ENCODE results near the gene TMEM184B. TPM values are rescaled to one million over a fixed set of nuclear protein-coding genes. Genes with fewer than 3 reads are reported as not detected.
A peak's percentile ranks its signal among the peaks of the same experiment; 100 is the strongest.

The TMEM184B gene
- total RNA-seq, 4 donors from 2014 or later = 18.7 to 88.4 (median 41.1) TPM

DNA sequence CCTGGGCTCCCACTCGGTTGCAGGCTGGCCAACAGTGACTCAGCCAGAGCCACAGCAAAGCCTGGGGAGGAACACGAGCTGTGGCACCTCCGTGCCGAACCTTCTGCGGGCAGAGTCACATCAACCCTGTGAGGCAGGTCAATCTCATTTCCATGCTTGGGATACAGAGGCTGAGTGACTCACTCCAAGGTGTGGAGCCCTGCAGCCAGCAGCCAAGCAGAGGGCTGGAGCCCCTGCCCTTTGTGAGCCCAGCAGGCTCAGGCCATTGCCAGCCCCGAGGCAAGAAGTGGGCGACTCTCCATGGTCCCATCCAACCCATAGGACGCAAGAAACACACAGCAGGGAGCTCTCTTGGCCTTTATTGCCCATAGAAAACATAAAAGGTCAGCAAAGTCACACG is 23.1 kb upstream of the TMEM184B start:
- H3K4me3 ChIP-seq = no peak overlapping the region
- intact Hi-C loops (cut with DNase I; ENCODE audit: low total_unique reads) = no loop called here
- no peaks in the 10 kb centered on the region for H3K9me3 ChIP-seq
- TF ChIP-seq EP300 (IDR thresholded peaks at IDR 0.05; ENCODE audit: low read depth) = no peak
- TF ChIP-seq POLR2AphosphoS5 (IDR thresholded peaks at IDR 0.05) = no peak
- TF ChIP-seq POLR2A (IDR thresholded peaks at IDR 0.05) = no peak
- TF ChIP-seq, protein P1, sequence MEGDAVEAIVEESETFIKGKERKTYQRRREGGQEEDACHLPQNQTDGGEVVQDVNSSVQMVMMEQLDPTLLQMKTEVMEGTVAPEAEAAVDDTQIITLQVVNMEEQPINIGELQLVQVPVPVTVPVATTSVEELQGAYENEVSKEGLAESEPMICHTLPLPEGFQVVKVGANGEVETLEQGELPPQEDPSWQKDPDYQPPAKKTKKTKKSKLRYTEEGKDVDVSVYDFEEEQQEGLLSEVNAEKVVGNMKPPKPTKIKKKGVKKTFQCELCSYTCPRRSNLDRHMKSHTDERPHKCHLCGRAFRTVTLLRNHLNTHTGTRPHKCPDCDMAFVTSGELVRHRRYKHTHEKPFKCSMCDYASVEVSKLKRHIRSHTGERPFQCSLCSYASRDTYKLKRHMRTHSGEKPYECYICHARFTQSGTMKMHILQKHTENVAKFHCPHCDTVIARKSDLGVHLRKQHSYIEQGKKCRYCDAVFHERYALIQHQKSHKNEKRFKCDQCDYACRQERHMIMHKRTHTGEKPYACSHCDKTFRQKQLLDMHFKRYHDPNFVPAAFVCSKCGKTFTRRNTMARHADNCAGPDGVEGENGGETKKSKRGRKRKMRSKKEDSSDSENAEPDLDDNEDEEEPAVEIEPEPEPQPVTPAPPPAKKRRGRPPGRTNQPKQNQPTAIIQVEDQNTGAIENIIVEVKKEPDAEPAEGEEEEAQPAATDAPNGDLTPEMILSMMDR (IDR thresholded peaks at IDR 0.05) = no peak
- H3K27ac ChIP-seq = no peak overlapping the region
- no peaks in the 10 kb centered on the region for H3K27me3 ChIP-seq
- H3K36me3 ChIP-seq = peaks cover 0 to 59% (median 24%) of the 10 kb centered on the region in 4 donors
- no peak for DNase-seq
- H3K4me1 ChIP-seq = peaks cover 0 to 4% (median 1%) of the 10 kb centered on the region in 4 donors
- in situ Hi-C loops (cut with MboI; ENCODE audit: low pct_ligation_motif_present in 1 of 4, low pct_unique_long_range_greater_than_20kb in 1 of 4, low sequenced_read_pairs in 3 of 4) = no loop called here
- WGBS, 2 donors (ENCODE audit: low coverage in 1 of 2) = 89% methylated on average over 9 of the region's 9 CpGs; no CpG with 5 or more reads in 1 of the 2 donors

DNA sequence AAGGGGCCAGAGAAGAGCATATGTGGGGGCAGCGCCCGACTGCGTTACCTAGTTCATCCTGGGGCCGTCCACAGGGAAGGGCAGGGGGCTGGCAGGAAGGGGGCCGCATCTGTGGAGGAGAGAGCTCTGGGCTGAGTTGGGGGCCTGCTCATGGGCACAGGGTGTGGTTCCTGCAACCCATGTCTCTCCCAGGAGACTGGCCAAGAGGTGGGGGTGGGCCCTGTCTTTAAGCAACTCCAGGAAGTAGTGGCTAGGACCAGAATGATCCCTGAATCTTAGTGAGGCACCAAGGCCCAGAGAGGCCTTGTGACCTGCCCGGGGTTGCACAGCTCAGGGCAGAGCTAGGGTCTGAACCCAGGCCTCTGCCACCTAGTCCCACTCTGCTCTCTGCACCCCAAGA is 22.5 kb upstream of the TMEM184B start:
- TF ChIP-seq POLR2AphosphoS5 (IDR thresholded peaks at IDR 0.05) = no peak
- no peak for TF ChIP-seq POLR2A (IDR thresholded peaks at IDR 0.05)
- no peak for TF ChIP-seq EP300 (IDR thresholded peaks at IDR 0.05; ENCODE audit: low read depth)
- TF ChIP-seq, protein P1 (IDR thresholded peaks at IDR 0.05) = no peak
- Histone ChIP-seq H3K27ac (no peak overlapping the region), H3K4me3 (no peak overlapping the region), H3K9me3 (no peaks in the 10 kb centered on the region), H3K36me3 (peaks cover 0 to 54% (median 22%) of the 10 kb centered on the region in 4 donors), H3K27me3 (no peaks in the 10 kb centered on the region), H3K4me1 (peaks cover 0 to 10% (median 3%) of the 10 kb centered on the region in 4 donors)
- WGBS, 2 donors (ENCODE audit: low coverage in 1 of 2) = 96 to 98% methylated on average over 4 to 6 of the region's 6 CpGs
- in situ Hi-C loops (cut with MboI; ENCODE audit: low pct_ligation_motif_present in 1 of 4, low pct_unique_long_range_greater_than_20kb in 1 of 4, low sequenced_read_pairs in 3 of 4) = no loop called here
- DNase-seq = no peak
- intact Hi-C loops (cut with DNase I; ENCODE audit: low total_unique reads) = no loop called here

DNA sequence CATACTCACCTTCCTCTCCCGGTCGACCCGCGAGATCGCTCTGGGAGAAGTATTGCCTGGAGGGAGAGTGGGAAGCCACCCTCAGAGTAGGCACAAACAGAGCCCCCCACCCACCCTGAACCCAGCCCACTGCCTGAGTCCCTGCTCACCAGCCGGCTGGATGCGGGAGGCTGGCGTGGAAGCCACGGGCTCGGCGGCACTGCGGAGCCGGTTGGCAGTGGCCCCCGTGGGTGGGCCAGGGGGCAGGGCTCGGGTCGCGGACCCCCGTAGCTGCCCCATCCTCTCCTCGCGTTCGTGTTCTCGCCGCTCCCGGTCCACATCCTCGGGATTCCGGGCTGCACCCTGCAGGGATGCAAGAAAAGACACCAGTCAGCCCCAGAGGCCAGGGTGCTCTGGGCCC is 21.4 kb upstream of the TMEM184B start:
- Histone ChIP-seq H3K4me3 (no peak overlapping the region), H3K4me1 (peaks cover 0 to 13% (median 3%) of the 10 kb centered on the region in 4 donors), H3K36me3 (peaks cover 0 to 43% (median 16%) of the 10 kb centered on the region in 4 donors), H3K27me3 (no peaks in the 10 kb centered on the region), H3K9me3 (no peaks in the 10 kb centered on the region), H3K27ac (no peak overlapping the region)
- 96% methylated on average over 26 of the region's 26 CpGs; no CpG with 5 or more reads in 1 of the 2 donors for WGBS, 2 donors (ENCODE audit: low coverage in 1 of 2)
- in situ Hi-C loops (cut with MboI; ENCODE audit: low pct_ligation_motif_present in 1 of 4, low pct_unique_long_range_greater_than_20kb in 1 of 4, low sequenced_read_pairs in 3 of 4) = no loop called here
- intact Hi-C loops (cut with DNase I; ENCODE audit: low total_unique reads) = no loop called here
- TF ChIP-seq, protein P1 (IDR thresholded peaks at IDR 0.05) = no peak
- TF ChIP-seq EP300 (IDR thresholded peaks at IDR 0.05; ENCODE audit: low read depth) (no peak), POLR2AphosphoS5 (IDR thresholded peaks at IDR 0.05) (no peak), POLR2A (IDR thresholded peaks at IDR 0.05) (no peak)
- no peak for DNase-seq

DNA sequence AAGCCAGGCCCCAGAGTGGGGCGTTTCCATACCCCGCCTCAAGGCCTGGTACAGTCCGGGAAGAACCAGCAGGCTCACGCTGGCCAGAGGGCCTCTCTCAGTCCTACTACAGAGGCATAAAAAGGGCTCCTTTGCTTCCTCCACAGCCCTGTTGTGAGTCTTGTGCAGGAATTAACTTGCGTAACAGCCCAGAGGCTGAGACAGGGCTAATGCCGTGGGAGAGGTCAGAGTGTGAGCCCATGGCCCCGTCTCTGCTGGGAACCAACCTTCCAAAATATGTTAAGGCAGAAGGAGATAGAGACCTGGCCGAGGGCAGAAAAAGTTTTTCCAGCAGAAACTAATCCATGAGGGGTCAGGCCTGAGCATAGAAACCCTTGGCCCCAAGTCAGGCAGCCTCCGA is 19.9 kb upstream of the TMEM184B start:
- Histone ChIP-seq H3K9me3 (no peaks in the 10 kb centered on the region), H3K27me3 (no peaks in the 10 kb centered on the region), H3K36me3 (peaks cover 0 to 28% (median 9%) of the 10 kb centered on the region in 4 donors), H3K27ac (peak overlapping the region; percentile 0 to 67 (median 32)), H3K4me1 (peaks cover 0 to 13% (median 3%) of the 10 kb centered on the region in 4 donors), H3K4me3 (no peak overlapping the region)
- 91 to 93% methylated on average over 3 to 9 of the region's 9 CpGs for WGBS, 2 donors (ENCODE audit: low coverage in 1 of 2)
- in situ Hi-C loops (cut with MboI; ENCODE audit: low pct_ligation_motif_present in 1 of 4, low pct_unique_long_range_greater_than_20kb in 1 of 4, low sequenced_read_pairs in 3 of 4) (no loop called here), intact Hi-C loops (cut with DNase I; ENCODE audit: low total_unique reads) (no loop called here)
- TF ChIP-seq, protein P1 (IDR thresholded peaks at IDR 0.05) = no peak
- TF ChIP-seq EP300 (IDR thresholded peaks at IDR 0.05; ENCODE audit: low read depth) = no peak
- TF ChIP-seq POLR2A (IDR thresholded peaks at IDR 0.05) = no peak
- TF ChIP-seq POLR2AphosphoS5 (IDR thresholded peaks at IDR 0.05) = no peak
- no peak for DNase-seq
